Keratinocyte (primary cell): ENCODE data around the gene SPATA32. TPM values are rescaled to one million over a fixed set of nuclear protein-coding genes. Genes with fewer than 3 reads are reported as not detected.

Experiments
- DNase-seq: peaks from one replicate; pipeline ENCODE4 v3.0.0-alpha.2; 2011; ENCODE audit warnings: low read depth, missing footprints, low spot score
- FAIRE-seq: peaks from 2 replicates; lab custom pipeline; 2011; peaks lifted over from hg19 to GRCh38; lab: Jason Lieb, UNC
- H2AFZ ChIP-seq: 2 replicates; pipeline ENCODE4 v1.6.0; 2012; ENCODE audit warnings: low read length, control low read depth, inconsistent platforms; ENCODE audit not compliant: control insufficient read depth
- H3K27ac ChIP-seq: 2 replicates; pipeline ENCODE4 v1.5.1; 2011; ENCODE audit warnings: low read length; ENCODE audit not compliant: control insufficient read depth, insufficient read depth
- H3K27me3 ChIP-seq: 3 replicates; pipeline ENCODE4 v1.6.0; 2011; ENCODE audit warnings: low read length; ENCODE audit not compliant: control insufficient read depth, insufficient read depth; ENCODE audit errors: extremely low read depth
- H3K36me3 ChIP-seq, 2 experiments: 2 replicates in 1 of 2; 3 replicates in 1 of 2; pipeline ENCODE4 v1.5.1; 2011; ENCODE audit warnings: low read length in 2 of 2, mild to moderate bottlenecking in 1 of 2; ENCODE audit not compliant: control insufficient read depth in 2 of 2, insufficient read depth in 2 of 2; ENCODE audit errors: extremely low read depth in 1 of 2
- H3K4me1 ChIP-seq: 3 replicates; pipeline ENCODE4 v1.5.1; 2011; ENCODE audit warnings: low read length; ENCODE audit not compliant: control insufficient read depth, insufficient read depth; ENCODE audit errors: extremely low read depth
- H3K4me2 ChIP-seq: 3 replicates; pipeline ENCODE4 v1.6.0; 2011; ENCODE audit warnings: low read depth, low read length; ENCODE audit not compliant: control insufficient read depth, insufficient read depth; ENCODE audit errors: extremely low read depth
- H3K4me3 ChIP-seq, 3 experiments: fragments of 200-600 bp in 1 of 3; sonication (generic) in 1 of 3; 2 replicates in 2 of 3; 3 replicates in 1 of 3; pipeline ENCODE4 v1.5.1; 2011 to 2016; ENCODE audit warnings: low read length in 3 of 3, mild to moderate bottlenecking in 3 of 3, control low read depth in 2 of 3, inconsistent platforms in 1 of 3, low read depth in 1 of 3, mixed read lengths in 1 of 3, mixed run types in 1 of 3, moderate library complexity in 1 of 3; ENCODE audit not compliant: control insufficient read depth in 2 of 3, insufficient read depth in 2 of 3; ENCODE audit errors: extremely low read depth in 1 of 3
- H3K79me2 ChIP-seq: 2 replicates; pipeline ENCODE4 v1.6.0; 2012; ENCODE audit warnings: low read length; ENCODE audit not compliant: control insufficient read depth, insufficient read depth
- H3K9ac ChIP-seq: 3 replicates; pipeline ENCODE4 v1.6.0; 2011; ENCODE audit warnings: low read length; ENCODE audit not compliant: control insufficient read depth, insufficient read depth; ENCODE audit errors: extremely low read depth
- H3K9me1 ChIP-seq: 3 replicates; pipeline ENCODE4 v1.6.0; 2011; ENCODE audit warnings: low read length; ENCODE audit not compliant: control insufficient read depth, insufficient read depth; ENCODE audit errors: extremely low read depth
- H3K9me3 ChIP-seq: 2 replicates; pipeline ENCODE4 v1.5.1; 2012; ENCODE audit warnings: low read depth, low read length; ENCODE audit not compliant: control insufficient read depth
- H4K20me1 ChIP-seq: 3 replicates; pipeline ENCODE4 v1.6.0; 2011; ENCODE audit warnings: low read length; ENCODE audit not compliant: control insufficient read depth, insufficient read depth; ENCODE audit errors: extremely low read depth
- CTCF ChIP-seq, 3 experiments: IDR thresholded peaks in 1 of 3; conservative IDR thresholded peaks in 1 of 3; optimal IDR thresholded peaks in 1 of 3; 2 replicates in 2 of 3; 3 replicates in 1 of 3; pipeline versions ENCODE3 to v1.5.1; 2011; ENCODE audit warnings: low read length in 3 of 3, mild to moderate bottlenecking in 3 of 3, moderate library complexity in 2 of 3, control low read depth in 1 of 3, inconsistent platforms in 1 of 3; ENCODE audit not compliant: insufficient read depth in 2 of 3; ENCODE audit errors: extremely low read depth in 1 of 3
- EZH2 ChIP-seq: IDR thresholded peaks from one replicate; pipeline ENCODE4 v1.6.1; 2012; ENCODE audit warnings: inconsistent platforms, mild to moderate bottlenecking, low read length, moderate library complexity
- dilution Hi-C: fragments of 300-500 bp; cut with MboI; formaldehyde crosslinking; loops from one replicate; pipeline ENCODE4 v1.7.0; 2020; ENCODE audit warnings: low sequenced_read_pairs; ENCODE audit not compliant: extremely low pct_ligation_motif_present
- polyA plus RNA-seq, 5 experiments: library from polyadenylated mRNA; depleted of rRNA in 3 of 5; stranded (reverse) in 3 of 5; stranded (forward) in 1 of 5; unstranded in 1 of 5; fragments of >200 nt; gene quantifications; 1 replicate in 1 of 5; 2 replicates in 3 of 5; 3 replicates in 1 of 5; pipeline versions ENCODE4 v1.2.1 to v1.2.3, GENCODE V29; 2011 to 2012; ENCODE audit warnings: missing spikeins in 2 of 5, low read depth in 1 of 5, low replicate concordance in 1 of 5

SPATA32 gene
- polyA plus RNA-seq, 1 donor (not counting 4 experiments of a cell fraction or from before 2014, with no cell fraction given), result not detected

- Histone ChIP-seq H3K27me3 (peaks cover 27% of the 10 kb centered on the region), H3K9ac (no peak overlapping the region), H3K36me3 (no peaks in the 10 kb centered on the region), H2AFZ (no peak overlapping the region), H4K20me1 (no peaks in the 10 kb centered on the region), H3K27ac (no peak overlapping the region), H3K4me1 (peaks cover 14% of the 10 kb centered on the region), H3K9me1 (no peaks in the 10 kb centered on the region), H3K9me3 (no peaks in the 10 kb centered on the region), H3K79me2 (no peaks in the 10 kb centered on the region), H3K4me2 (peak overlapping the region; percentile 37), H3K4me3 (peak overlapping the region in 1 of 3 experiments; percentile 63)
- DNase-seq (no peak), FAIRE-seq (no peak)
- dilution Hi-C loops, result no loop called here
- TF ChIP-seq EZH2 (peak; percentile 71), CTCF (optimal IDR thresholded peaks at IDR 0.05 in 1 of 3, IDR thresholded peaks at IDR 0.05 in 1 of 3, conservative IDR thresholded peaks at IDR 0.05 in 1 of 3; ENCODE audit: extremely low read depth in 1 of 3, insufficient read depth in 2 of 3, low read length in 3 of 3) (no peak)
Observed at GRCh38 chr17:45222289-45222995, 39.5 kb downstream of the SPATA32 start.

GRCh38 chr17:45222014-45222288 is 39.9 kb downstream of the SPATA32 start:
- Histone ChIP-seq H3K4me3 (peak overlapping the region in 2 of 3 experiments; percentile 29 to 63), H3K9me3 (no peaks in the 10 kb centered on the region), H3K79me2 (no peaks in the 10 kb centered on the region), H3K9ac (no peak overlapping the region), H3K36me3 (no peaks in the 10 kb centered on the region), H3K27me3 (peaks cover 27% of the 10 kb centered on the region), H2AFZ (no peak overlapping the region), H3K4me1 (peaks cover 12% of the 10 kb centered on the region), H3K4me2 (peak overlapping the region; percentile 45), H3K9me1 (no peaks in the 10 kb centered on the region), H3K27ac (no peak overlapping the region), H4K20me1 (no peaks in the 10 kb centered on the region)
- FAIRE-seq (no peak), DNase-seq (no peak)
- TF ChIP-seq EZH2 (no peak), CTCF (optimal IDR thresholded peaks at IDR 0.05 in 1 of 3, IDR thresholded peaks at IDR 0.05 in 1 of 3, conservative IDR thresholded peaks at IDR 0.05 in 1 of 3; ENCODE audit: extremely low read depth in 1 of 3, insufficient read depth in 2 of 3, low read length in 3 of 3) (no peak)
- dilution Hi-C loops, result no loop called here
